H1 (cell line): ENCODE data around the gene TUBA4B. TPM values are rescaled to one million over a fixed set of nuclear protein-coding genes. Genes with fewer than 3 reads are reported as not detected.

ENCODE experiments used
- ATF2 ChIP-seq: IDR thresholded peaks from 2 replicates; pipeline ENCODE4 v1.6.1; 2012; ENCODE audit warnings: low read length, inconsistent platforms
- BACH1 ChIP-seq: IDR thresholded peaks from 2 replicates; pipeline ENCODE4 v1.6.1; 2012; ENCODE audit warnings: low read length, improper control_type of control experiment
- EP300 ChIP-seq, 2 experiments: IDR thresholded peaks; 1 replicate in 1 of 2; 2 replicates in 1 of 2; pipeline ENCODE4 v1.6.1; 2011 to 2012; ENCODE audit warnings: low read depth in 2 of 2, low read length in 2 of 2, mild to moderate bottlenecking in 2 of 2, borderline replicate concordance in 1 of 2, inconsistent platforms in 1 of 2, moderate library complexity in 1 of 2
- JUND ChIP-seq: IDR thresholded peaks from 2 replicates; pipeline ENCODE4 v1.6.1; 2011; ENCODE audit warnings: mild to moderate bottlenecking, improper control_type of control experiment, low read length
- MAFK ChIP-seq: IDR thresholded peaks from 2 replicates; pipeline ENCODE4 v1.6.1; 2012; ENCODE audit warnings: low read depth, mild to moderate bottlenecking, improper control_type of control experiment, low read length
- SRF ChIP-seq: IDR thresholded peaks from 2 replicates; pipeline ENCODE4 v1.6.1; 2011; ENCODE audit warnings: mild to moderate bottlenecking, low read depth, low read length, moderate library complexity
- USF2 ChIP-seq: IDR thresholded peaks from 2 replicates; pipeline ENCODE4 v1.6.1; 2011; ENCODE audit warnings: low read length, improper control_type of control experiment
- polyA plus RNA-seq, 7 experiments: library from polyadenylated mRNA; depleted of rRNA in 3 of 7; stranded (reverse) in 5 of 7; unstranded in 2 of 7; fragments of >200 nt in 5 of 7; fragments of 200-250 nt in 2 of 7; gene quantifications; 1 replicate in 5 of 7; 2 replicates in 1 of 7; 4 replicates in 1 of 7; pipeline versions ENCODE4 v1.2.1 to v1.2.3, GENCODE V29; 2011 to 2013; ENCODE audit warnings: missing spikeins in 2 of 7, mixed read lengths in 2 of 7
- total RNA-seq: library from RNA; stranded (reverse); fragmentation: NEBNext Ultra II Directional; extraction: Animal tissue kit (Norgen Biotek cat#: 25700); gene quantifications from 2 replicates; pipeline ENCODE4 v1.2.1, GENCODE V29; 2021

The TUBA4B gene
- total and polyA plus RNA-seq, 2 of the 8 experiments (the other 6 are each of a cell fraction or from before 2014, with no cell fraction given): 0.08 to 0.24 TPM

GRCh38 chr2:219218732-219219701 lies 34.0 kb upstream of the TUBA4B start, which contains the start of gene ABCB6 (continued):
- TF ChIP-seq BACH1: peak; percentile 47; the same call in 1 of the 2 replicates
- TF ChIP-seq ATF2: peak; percentile 75; the same call in 1 of the 2 replicates
- TF ChIP-seq MAFK: no peak; the same call in 1 of the 2 replicates
- TF ChIP-seq JUND: no peak
- TF ChIP-seq EP300 (IDR thresholded peaks at IDR 0.05; ENCODE audit: borderline replicate concordance in 1 of 2, low read depth in 2 of 2, low read length in 2 of 2): no peak
- TF ChIP-seq USF2: peak; percentile 95
- TF ChIP-seq SRF: no peak
- TF ChIP-seq, all 59 proteins: peak for 21
